CD4-positive, alpha-beta T cell (primary cell): ENCODE results near the gene JAZF1. TPM values are rescaled to one million over a fixed set of nuclear protein-coding genes. Genes with fewer than 3 reads are reported as not detected.
A peak's percentile ranks its signal among the peaks of the same experiment; 100 is the strongest.

Source experiments
- ATAC-seq: fragments of 200-7000 bp; cut with Tn5 transposase; one replicate; pipeline ENCODE4 v1.10.0; 2022; ENCODE audit warnings: mild to moderate bottlenecking; ENCODE audit not compliant: poor library complexity
- CTCF ChIA-PET: fragments of 350-600 bp; sonication (Branson Sonifier 250); formaldehyde crosslinking; loops from one replicate; lab custom pipeline; 2021; ENCODE audit warnings: antibody characterized with exemption, inconsistent platforms; lab: Charles Lee
- POLR2A ChIA-PET: fragments of 350-600 bp; sonication (Branson Sonifier 250); formaldehyde crosslinking; loops from one replicate; lab custom pipeline; 2021; ENCODE audit warnings: antibody characterized with exemption, inconsistent platforms; lab: Charles Lee
- DNase-seq, 14 experiments: peaks; one replicate each; pipeline ENCODE4 v3.0.0-alpha.2; 2013 to 2020; ENCODE audit warnings: mixed read lengths in 2 of 14
- H3K27ac ChIP-seq, 2 donors: one replicate each; pipeline versions ENCODE4 v1.5.1 to v1.7.0; 2013; ENCODE audit warnings: low read length in 2 of 2, low read depth in 1 of 2, mild to moderate bottlenecking in 1 of 2
- H3K27me3 ChIP-seq, 2 experiments: 1 replicate in 1 of 2; 2 replicates in 1 of 2; pipeline versions ENCODE4 v1.6.1 to v1.7.0; 2013; ENCODE audit warnings: low read length in 2 of 2, control low read depth in 1 of 2, mild to moderate bottlenecking in 1 of 2, moderate library complexity in 1 of 2; ENCODE audit not compliant: insufficient read depth in 2 of 2, control insufficient read depth in 1 of 2
- H3K36me3 ChIP-seq: one replicate; pipeline ENCODE4 v1.6.1; 2013; ENCODE audit warnings: low read length, control low read depth; ENCODE audit not compliant: insufficient read depth
- H3K4me1 ChIP-seq: one replicate; pipeline ENCODE4 v1.6.1; 2013; ENCODE audit warnings: low read length, control low read depth; ENCODE audit not compliant: insufficient read depth
- H3K4me3 ChIP-seq: one replicate; pipeline ENCODE4 v1.5.1; 2013; ENCODE audit warnings: mild to moderate bottlenecking, low read length, moderate library complexity
- H3K9me3 ChIP-seq, 2 experiments: 1 replicate in 1 of 2; 2 replicates in 1 of 2; pipeline versions ENCODE4 v1.6.1 to v1.7.0; 2013; ENCODE audit warnings: low read length in 2 of 2, mild to moderate bottlenecking in 2 of 2, control low read depth in 1 of 2, moderate library complexity in 1 of 2; ENCODE audit not compliant: control insufficient read depth in 1 of 2, insufficient read depth in 1 of 2
- H3K27ac Mint-ChIP-seq: one replicate; pipeline ENCODE4 v1.8.0; 2020; ENCODE audit warnings: mixed read lengths
- H3K27me3 Mint-ChIP-seq: one replicate; pipeline ENCODE4 v1.8.0; 2021; ENCODE audit warnings: mixed read lengths
- H3K36me3 Mint-ChIP-seq: one replicate; pipeline ENCODE4 v1.8.0; 2021; ENCODE audit warnings: low read depth, mixed read lengths
- H3K4me1 Mint-ChIP-seq: one replicate; pipeline ENCODE4 v1.8.0; 2021; ENCODE audit warnings: low read depth, mixed read lengths
- H3K4me3 Mint-ChIP-seq: one replicate; pipeline ENCODE4 v1.8.0; 2020; ENCODE audit warnings: mild to moderate bottlenecking, mixed read lengths
- H3K9me3 Mint-ChIP-seq: one replicate; pipeline ENCODE4 v1.8.0; 2020; ENCODE audit warnings: mixed read lengths
- intact Hi-C, 2 experiments: fragments of 100-400 bp; cut with DNase I in 1 of 2; cut with micrococcal nuclease in 1 of 2; formaldehyde crosslinking; loops; one replicate each; pipeline versions ENCODE4 v1.15.1 to v1.9.0; 2023 to 2025; cut with DNase I, micrococcal nuclease
- total RNA-seq, 174 experiments: library from RNA in 2 of 174; stranded (reverse) in 2 of 174; gene quantifications; one replicate each; pipeline ENCODE4 v1.2.3 and lab custom pipeline; 2021 to 2026
- TF ChIP-seq, protein P1 (sequence below): fragments of 200-600 bp; IDR thresholded peaks from one replicate; pipeline ENCODE4 v1.8.0; 2022; ENCODE audit warnings: antibody characterized with exemption, mild to moderate bottlenecking

Gene JAZF1
- total RNA-seq, 2 experiments from 2014 or later: 9.9 to 11.1 TPM

DNA sequence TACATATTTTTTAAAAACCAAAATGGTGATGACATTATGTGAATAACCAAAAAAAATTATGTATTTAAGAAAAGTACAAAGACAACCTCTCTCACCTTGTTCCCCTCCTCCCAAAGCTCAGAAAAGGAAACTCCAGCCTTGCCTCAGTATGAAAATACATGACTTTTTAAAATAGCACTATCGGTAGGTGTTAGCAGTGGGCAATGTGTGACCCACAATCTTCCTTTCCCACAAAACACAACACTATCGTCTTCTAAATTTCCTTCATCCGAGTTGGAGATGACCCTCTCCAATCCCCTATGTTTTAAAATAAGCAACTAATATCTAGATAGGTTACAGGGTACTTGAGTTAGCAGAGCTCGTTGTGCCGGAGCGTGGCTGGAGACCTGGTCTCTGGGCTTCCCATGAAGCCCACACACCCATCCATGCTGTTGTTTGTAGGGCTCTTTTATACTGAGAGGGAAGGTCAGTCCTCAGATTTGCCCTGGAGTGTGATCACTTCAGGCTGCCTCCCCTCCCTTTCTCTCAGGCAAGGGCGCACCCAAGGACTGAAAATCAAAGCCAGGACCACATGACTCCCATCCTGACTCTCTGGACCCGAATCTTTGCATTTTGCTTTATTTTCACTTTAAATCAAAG, 107.6 kb downstream of the JAZF1 start:
- Histone ChIP-seq H3K4me3 (no peak overlapping the region), H3K4me1 (no peaks in the 10 kb centered on the region), H3K27me3 (no peaks in the 10 kb centered on the region), H3K27ac (no peak overlapping the region), H3K36me3 (no peaks in the 10 kb centered on the region), H3K9me3 (no peaks in the 10 kb centered on the region)
- peak in 1 of 14 experiments; percentile 5 for DNase-seq
- Mint-ChIP-seq H3K27me3 (no peaks in the 10 kb centered on the region), H3K4me1 (peaks cover 3% of the 10 kb centered on the region), H3K36me3 (no peaks in the 10 kb centered on the region), H3K27ac (no peak overlapping the region), H3K9me3 (no peaks in the 10 kb centered on the region), H3K4me3 (no peak overlapping the region)
- intact Hi-C loops: no loop called here
- TF ChIP-seq, protein P1, sequence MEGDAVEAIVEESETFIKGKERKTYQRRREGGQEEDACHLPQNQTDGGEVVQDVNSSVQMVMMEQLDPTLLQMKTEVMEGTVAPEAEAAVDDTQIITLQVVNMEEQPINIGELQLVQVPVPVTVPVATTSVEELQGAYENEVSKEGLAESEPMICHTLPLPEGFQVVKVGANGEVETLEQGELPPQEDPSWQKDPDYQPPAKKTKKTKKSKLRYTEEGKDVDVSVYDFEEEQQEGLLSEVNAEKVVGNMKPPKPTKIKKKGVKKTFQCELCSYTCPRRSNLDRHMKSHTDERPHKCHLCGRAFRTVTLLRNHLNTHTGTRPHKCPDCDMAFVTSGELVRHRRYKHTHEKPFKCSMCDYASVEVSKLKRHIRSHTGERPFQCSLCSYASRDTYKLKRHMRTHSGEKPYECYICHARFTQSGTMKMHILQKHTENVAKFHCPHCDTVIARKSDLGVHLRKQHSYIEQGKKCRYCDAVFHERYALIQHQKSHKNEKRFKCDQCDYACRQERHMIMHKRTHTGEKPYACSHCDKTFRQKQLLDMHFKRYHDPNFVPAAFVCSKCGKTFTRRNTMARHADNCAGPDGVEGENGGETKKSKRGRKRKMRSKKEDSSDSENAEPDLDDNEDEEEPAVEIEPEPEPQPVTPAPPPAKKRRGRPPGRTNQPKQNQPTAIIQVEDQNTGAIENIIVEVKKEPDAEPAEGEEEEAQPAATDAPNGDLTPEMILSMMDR: no peak
- CTCF ChIA-PET: interaction anchor here (1.3 kb wide), 1 partner anchor 21 kb away, joined by 3 read pairs; no protein-coding TSS in a partner anchor
- POLR2A ChIA-PET: no interaction called here
- ATAC-seq: no peak

DNA sequence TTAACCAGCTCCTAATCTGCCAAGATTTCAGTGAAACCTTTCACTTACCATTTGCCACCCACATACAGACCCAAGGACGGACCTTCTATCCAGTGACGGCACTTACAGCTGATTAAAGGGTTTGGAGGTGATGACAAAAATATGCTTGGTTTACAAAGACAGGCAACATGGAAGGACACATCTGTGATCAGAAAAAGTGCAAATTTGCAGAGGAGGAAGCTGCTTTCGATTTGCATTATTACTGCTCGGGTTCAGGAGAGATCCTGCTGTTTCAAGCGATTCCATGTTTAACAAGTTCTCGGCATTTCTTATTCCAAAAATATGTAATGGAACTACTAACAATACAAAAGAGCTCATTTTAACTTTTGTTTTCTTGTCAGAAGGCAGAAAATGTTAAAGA, 109.0 kb downstream of the JAZF1 start:
- ChIA-PET CTCF (interaction anchor here (1.2 to 1.3 kb wide), 2 partner anchors 16 to 22 kb away, joined by 3 read pairs; no protein-coding TSS in a partner anchor), POLR2A (no interaction called here)
- Mint-ChIP-seq H3K4me3 (no peak overlapping the region), H3K27ac (no peak overlapping the region), H3K36me3 (no peaks in the 10 kb centered on the region), H3K27me3 (no peaks in the 10 kb centered on the region), H3K9me3 (no peaks in the 10 kb centered on the region), H3K4me1 (no peaks in the 10 kb centered on the region)
- Histone ChIP-seq H3K4me1 (no peaks in the 10 kb centered on the region), H3K4me3 (no peak overlapping the region), H3K9me3 (no peaks in the 10 kb centered on the region), H3K27me3 (no peaks in the 10 kb centered on the region), H3K27ac (no peak overlapping the region), H3K36me3 (no peaks in the 10 kb centered on the region)
- TF ChIP-seq, protein P1: no peak
- DNase-seq (no peak), ATAC-seq (no peak)
- intact Hi-C loops: no loop called here

DNA sequence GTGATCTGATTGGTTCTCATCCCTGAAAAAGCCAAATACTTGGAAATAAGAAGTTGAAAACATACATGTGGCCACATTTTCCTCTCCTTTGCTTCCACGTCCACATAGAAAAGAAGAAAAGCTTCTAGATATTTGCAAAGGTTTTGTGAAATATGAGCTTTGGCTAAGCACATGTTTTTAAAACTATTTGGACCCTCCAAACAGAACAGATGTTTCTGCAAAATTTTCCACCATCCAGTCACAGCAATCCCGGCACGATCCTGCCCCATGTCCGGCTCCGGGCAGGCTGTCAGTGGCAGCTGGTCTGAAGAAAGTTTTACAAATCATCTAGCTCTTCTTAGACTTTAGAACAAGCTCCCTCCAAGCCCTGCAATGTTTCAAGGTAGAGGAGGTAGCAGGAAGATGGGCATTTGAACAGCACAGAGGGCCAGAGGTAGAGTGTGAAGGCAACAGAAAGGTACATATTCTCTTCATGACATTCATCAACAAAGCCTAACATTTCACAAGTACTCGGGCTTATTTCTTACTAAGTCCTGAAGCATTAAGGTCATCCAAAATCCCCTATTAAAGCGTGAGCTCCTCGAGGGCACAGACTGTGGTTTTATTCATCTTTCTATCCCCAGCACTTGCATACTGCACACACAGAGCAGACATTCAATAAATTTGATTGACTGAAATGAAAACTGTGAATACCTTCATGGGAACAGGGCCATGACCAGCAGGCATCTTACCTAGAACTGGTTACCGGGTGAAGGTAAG, 110.1 kb downstream of the JAZF1 start:
- ATAC-seq (no peak), DNase-seq (no peak)
- H3K27ac ChIP-seq: no peak overlapping the region
- ChIA-PET CTCF (interaction anchor here (1.8 kb wide), 1 partner anchor 10 kb away, joined by 5 read pairs; no protein-coding TSS in a partner anchor), POLR2A (no interaction called here)
- Mint-ChIP-seq H3K27me3 (no peaks in the 10 kb centered on the region), H3K4me1 (no peaks in the 10 kb centered on the region), H3K9me3 (no peaks in the 10 kb centered on the region), H3K27ac (no peak overlapping the region), H3K36me3 (no peaks in the 10 kb centered on the region), H3K4me3 (no peak overlapping the region)
- H3K9me3 ChIP-seq: no peaks in the 10 kb centered on the region
- no peaks in the 10 kb centered on the region for H3K4me1 ChIP-seq
- TF ChIP-seq, protein P1: no peak
- H3K4me3 ChIP-seq: no peak overlapping the region
- H3K36me3 ChIP-seq: no peaks in the 10 kb centered on the region
- H3K27me3 ChIP-seq: no peaks in the 10 kb centered on the region
- intact Hi-C loops: no loop called here
